Calu3 (cell line): ENCODE measurements around the gene F2. TPM values are rescaled to one million over a fixed set of nuclear protein-coding genes. Genes with fewer than 3 reads are reported as not detected.
"Not testable (repeated sequence)": the region's sequence is repeated elsewhere in the genome, so short reads cannot be mapped to it uniquely, and the experiment has no call there.

Experiments
- BruUV-seq: library from RNA; stranded (reverse); fragments of 400-500 nt; replicated peaks from 2 replicates; lab custom pipeline; 2021; lab: Mats Ljungman, UMichigan
- CTCF ChIA-PET: fragments of 300-600 bp; sonication (Branson Sonifier 250); formaldehyde crosslinking; loops from one replicate; lab custom pipeline; 2022; ENCODE audit warnings: antibody characterized with exemption; lab: Charles Lee
- DNase-seq: peaks from one replicate; pipeline ENCODE4 v3.0.0; 2022
- H3K27ac Mint-ChIP-seq: one replicate; pipeline ENCODE4 v1.8.0; 2022; ENCODE audit warnings: mixed read lengths; ENCODE audit not compliant: unreplicated experiment
- H3K27me3 Mint-ChIP-seq: one replicate; pipeline ENCODE4 v1.8.0; 2022; ENCODE audit warnings: mixed read lengths; ENCODE audit not compliant: unreplicated experiment
- H3K36me3 Mint-ChIP-seq: one replicate; pipeline ENCODE4 v1.8.0; 2022; ENCODE audit warnings: mild to moderate bottlenecking, moderate library complexity, mixed read lengths; ENCODE audit not compliant: insufficient read depth, unreplicated experiment
- H3K4me1 Mint-ChIP-seq: one replicate; pipeline ENCODE4 v1.8.0; 2022; ENCODE audit warnings: mild to moderate bottlenecking, low read depth, mixed read lengths; ENCODE audit not compliant: unreplicated experiment
- H3K4me3 Mint-ChIP-seq: one replicate; pipeline ENCODE4 v1.8.0; 2022; ENCODE audit warnings: mild to moderate bottlenecking, low read depth, moderate library complexity, mixed read lengths; ENCODE audit not compliant: unreplicated experiment
- H3K9me3 Mint-ChIP-seq: one replicate; pipeline ENCODE4 v1.8.0; 2022; ENCODE audit warnings: low read depth, mixed read lengths; ENCODE audit not compliant: unreplicated experiment
- CTCF ChIP-seq: fragments of 200-600 bp; IDR thresholded peaks from one replicate; pipeline ENCODE4 v1.8.0; 2022; ENCODE audit warnings: antibody characterized with exemption; ENCODE audit not compliant: unreplicated experiment
- intact Hi-C: fragments of 100-400 bp; cut with micrococcal nuclease; formaldehyde crosslinking; loops from one replicate; pipeline ENCODE4 v1.10.0; 2022; ENCODE audit not compliant: unreplicated experiment
- total RNA-seq: library from RNA; stranded (reverse); gene quantifications from 2 replicates; pipeline ENCODE4 v1.2.3, GENCODE V29; 2022

F2 gene
- total RNA-seq, 1 experiment from 2014 or later: not detected

DNA sequence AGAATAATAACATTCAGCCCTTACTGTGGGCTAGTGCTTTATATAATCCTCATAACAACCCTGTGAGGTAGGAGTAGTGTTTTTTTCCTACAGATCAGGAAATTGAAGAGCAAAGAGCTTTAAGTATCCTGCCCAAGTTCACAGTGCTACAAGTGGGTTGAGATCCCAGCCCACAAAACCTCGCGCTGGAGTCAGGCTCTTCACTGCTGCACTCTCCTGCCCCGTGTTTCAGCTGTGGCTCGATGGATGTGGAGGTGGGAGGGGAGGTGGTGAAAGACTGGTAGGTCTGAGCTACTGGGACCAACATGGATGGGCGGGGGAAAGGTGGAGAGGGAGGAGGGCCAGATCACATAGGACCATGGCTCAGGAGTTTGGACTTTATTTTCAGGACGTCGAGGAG, 12.1 kb upstream of the F2 start:
- Mint-ChIP-seq H3K27me3 (no peaks in the 10 kb centered on the region), H3K9me3 (no peaks in the 10 kb centered on the region), H3K36me3 (peaks cover 51% of the 10 kb centered on the region), H3K4me1 (peaks cover 1% of the 10 kb centered on the region), H3K27ac (no peak overlapping the region), H3K4me3 (no peak overlapping the region)
- no peak for TF ChIP-seq CTCF
- BruUV-seq: no TSS peak
- no peak for DNase-seq
- CTCF ChIA-PET: no interaction called here
- intact Hi-C loops: no loop called here

- BruUV-seq, H3K4me3 Mint-ChIP-seq, H3K4me1 Mint-ChIP-seq, H3K27me3 Mint-ChIP-seq, intact Hi-C loops, DNase-seq, CTCF ChIA-PET, H3K9me3 Mint-ChIP-seq, H3K27ac Mint-ChIP-seq: not testable (repeated sequence)
- peaks cover 30% of the 10 kb centered on the region for H3K36me3 Mint-ChIP-seq
Measured at GRCh38 chr11:46709351-46709750, 9.7 kb upstream of the F2 start.

DNA sequence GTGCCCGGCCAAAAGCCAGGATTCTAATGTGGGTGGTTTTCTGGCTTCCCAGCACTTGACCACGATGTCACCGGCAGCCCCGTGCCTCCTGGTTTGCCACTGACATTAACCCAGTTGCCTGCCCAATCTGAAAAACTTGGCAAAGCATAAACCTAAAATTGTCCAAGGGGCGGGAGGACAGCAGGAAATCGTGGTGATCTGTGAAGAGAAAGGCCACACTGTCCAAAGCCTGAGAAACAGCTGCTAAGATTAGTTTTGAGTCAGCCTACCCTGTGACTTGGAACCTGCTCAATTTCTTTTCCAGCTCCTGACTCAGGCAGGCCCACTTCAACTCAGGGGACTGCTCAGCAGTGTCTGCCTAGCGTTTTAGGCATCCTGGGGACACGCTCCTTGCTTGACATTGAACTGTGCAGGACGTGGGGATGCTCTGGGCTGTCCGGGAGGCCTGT, 8.2 kb upstream of the F2 start:
- Mint-ChIP-seq H3K4me1 (no peaks in the 10 kb centered on the region), H3K27me3 (no peaks in the 10 kb centered on the region), H3K36me3 (peaks cover 27% of the 10 kb centered on the region), H3K27ac (no peak overlapping the region), H3K4me3 (no peak overlapping the region), H3K9me3 (no peaks in the 10 kb centered on the region)
- no peak for DNase-seq
- intact Hi-C loops: no loop called here
- no TSS peak for BruUV-seq
- TF ChIP-seq CTCF: no peak
- CTCF ChIA-PET: no interaction called here

- no peaks in the 10 kb centered on the region for H3K9me3 Mint-ChIP-seq
- H3K4me1 Mint-ChIP-seq: no peaks in the 10 kb centered on the region
- CTCF ChIA-PET: no interaction called here
- no peak overlapping the region for H3K27ac Mint-ChIP-seq
- no peak overlapping the region for H3K4me3 Mint-ChIP-seq
- intact Hi-C loops: no loop called here
- H3K36me3 Mint-ChIP-seq: peaks cover 22% of the 10 kb centered on the region
- BruUV-seq: no TSS peak
- no peak for TF ChIP-seq CTCF
- H3K27me3 Mint-ChIP-seq: no peaks in the 10 kb centered on the region
- no peak for DNase-seq
Measured at GRCh38 chr11:46711303-46711702, 7.7 kb upstream of the F2 start.

GRCh38 chr11:46712874-46713576, 6.0 kb upstream of the F2 start:
- Mint-ChIP-seq H3K27ac (no peak overlapping the region), H3K4me1 (no peaks in the 10 kb centered on the region), H3K4me3 (no peak overlapping the region), H3K9me3 (no peaks in the 10 kb centered on the region), H3K36me3 (peaks cover 8% of the 10 kb centered on the region), H3K27me3 (no peaks in the 10 kb centered on the region)
- intact Hi-C loops: no loop called here
- TF ChIP-seq CTCF: no peak
- CTCF ChIA-PET: no interaction called here
- BruUV-seq: no TSS peak
- no peak for DNase-seq

- intact Hi-C loops: not testable (repeated sequence)
Measured at GRCh38 chr11:46717825-46718154, 1.2 kb upstream of the F2 start.

More at GRCh38 chr11:46717825-46718154, 1.2 kb upstream of the F2 start:
- H3K4me1 Mint-ChIP-seq, H3K9me3 Mint-ChIP-seq, H3K36me3 Mint-ChIP-seq, H3K4me3 Mint-ChIP-seq, BruUV-seq, H3K27me3 Mint-ChIP-seq, DNase-seq, CTCF ChIA-PET, H3K27ac Mint-ChIP-seq: not testable (repeated sequence)
